Measurements from ENCODE around the gene LRRC43. TPM values are rescaled to one million over a fixed set of nuclear protein-coding genes. Genes with fewer than 3 reads are reported as not detected.

LRRC43 gene
- total RNA-seq, 1 experiment from 2014 or later = 0.22 TPM

DNA sequence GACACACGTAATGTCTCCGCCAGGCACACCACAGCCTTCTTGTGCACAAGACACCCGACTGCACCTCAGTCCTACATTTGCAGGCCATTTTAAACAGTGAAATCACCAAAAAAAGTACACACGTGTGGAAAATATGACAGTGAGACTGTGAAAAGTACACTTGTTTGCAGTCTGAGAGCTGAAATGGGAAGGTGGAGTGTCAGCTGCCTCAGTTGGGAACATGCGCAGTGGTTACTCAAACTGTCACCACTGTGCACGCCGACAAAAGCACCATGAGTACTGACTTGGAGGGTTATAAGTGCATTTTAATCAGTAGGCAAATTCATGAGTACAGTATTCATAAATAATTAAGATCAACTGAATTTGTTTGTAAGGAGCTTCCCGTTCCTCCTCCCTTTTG lies 67.6 kb downstream of the LRRC43 start:
- no peak for DNase-seq (ENCODE audit: low spot score)

More for the DNA sequence above, 67.6 kb downstream of the LRRC43 start:
- TF ChIP-seq TCF7 (CRISPR knock-in tag; IDR thresholded peaks at IDR 0.05; ENCODE audit: low read depth) (no peak), TEAD4 (CRISPR knock-in tag; IDR thresholded peaks at IDR 0.05) (no peak), GTF2I (CRISPR knock-in tag; conservative IDR thresholded peaks at IDR 0.05) (no peak), IRF2 (CRISPR knock-in tag; IDR thresholded peaks at IDR 0.05; ENCODE audit: borderline replicate concordance, low read depth) (no peak), TP53 (CRISPR knock-in tag; IDR thresholded peaks at IDR 0.05) (no peak), MXD4 (CRISPR knock-in tag; IDR thresholded peaks at IDR 0.05; ENCODE audit: borderline replicate concordance) (no peak), SP1 (CRISPR knock-in tag; conservative IDR thresholded peaks at IDR 0.05) (no peak), ZNF232 (CRISPR knock-in tag; IDR thresholded peaks at IDR 0.05) (no peak), NFATC4 (CRISPR knock-in tag; IDR thresholded peaks at IDR 0.05) (no peak), ATF1 (CRISPR knock-in tag; IDR thresholded peaks at IDR 0.05) (no peak), ZNF219 (CRISPR knock-in tag; IDR thresholded peaks at IDR 0.05; ENCODE audit: borderline replicate concordance) (no peak), CBFB (CRISPR knock-in tag; IDR thresholded peaks at IDR 0.05; ENCODE audit: low read depth) (no peak), ZNF138 (CRISPR knock-in tag; conservative IDR thresholded peaks at IDR 0.05) (no peak)
- TF ChIP-seq, protein P1, sequence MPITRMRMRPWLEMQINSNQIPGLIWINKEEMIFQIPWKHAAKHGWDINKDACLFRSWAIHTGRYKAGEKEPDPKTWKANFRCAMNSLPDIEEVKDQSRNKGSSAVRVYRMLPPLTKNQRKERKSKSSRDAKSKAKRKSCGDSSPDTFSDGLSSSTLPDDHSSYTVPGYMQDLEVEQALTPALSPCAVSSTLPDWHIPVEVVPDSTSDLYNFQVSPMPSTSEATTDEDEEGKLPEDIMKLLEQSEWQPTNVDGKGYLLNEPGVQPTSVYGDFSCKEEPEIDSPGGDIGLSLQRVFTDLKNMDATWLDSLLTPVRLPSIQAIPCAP (CRISPR knock-in tag; IDR thresholded peaks at IDR 0.05) = no peak
- TF ChIP-seq, protein P2, sequence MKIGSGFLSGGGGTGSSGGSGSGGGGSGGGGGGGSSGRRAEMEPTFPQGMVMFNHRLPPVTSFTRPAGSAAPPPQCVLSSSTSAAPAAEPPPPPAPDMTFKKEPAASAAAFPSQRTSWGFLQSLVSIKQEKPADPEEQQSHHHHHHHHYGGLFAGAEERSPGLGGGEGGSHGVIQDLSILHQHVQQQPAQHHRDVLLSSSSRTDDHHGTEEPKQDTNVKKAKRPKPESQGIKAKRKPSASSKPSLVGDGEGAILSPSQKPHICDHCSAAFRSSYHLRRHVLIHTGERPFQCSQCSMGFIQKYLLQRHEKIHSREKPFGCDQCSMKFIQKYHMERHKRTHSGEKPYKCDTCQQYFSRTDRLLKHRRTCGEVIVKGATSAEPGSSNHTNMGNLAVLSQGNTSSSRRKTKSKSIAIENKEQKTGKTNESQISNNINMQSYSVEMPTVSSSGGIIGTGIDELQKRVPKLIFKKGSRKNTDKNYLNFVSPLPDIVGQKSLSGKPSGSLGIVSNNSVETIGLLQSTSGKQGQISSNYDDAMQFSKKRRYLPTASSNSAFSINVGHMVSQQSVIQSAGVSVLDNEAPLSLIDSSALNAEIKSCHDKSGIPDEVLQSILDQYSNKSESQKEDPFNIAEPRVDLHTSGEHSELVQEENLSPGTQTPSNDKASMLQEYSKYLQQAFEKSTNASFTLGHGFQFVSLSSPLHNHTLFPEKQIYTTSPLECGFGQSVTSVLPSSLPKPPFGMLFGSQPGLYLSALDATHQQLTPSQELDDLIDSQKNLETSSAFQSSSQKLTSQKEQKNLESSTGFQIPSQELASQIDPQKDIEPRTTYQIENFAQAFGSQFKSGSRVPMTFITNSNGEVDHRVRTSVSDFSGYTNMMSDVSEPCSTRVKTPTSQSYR (CRISPR knock-in tag; IDR thresholded peaks at IDR 0.05) = no peak
- TF ChIP-seq, protein P3, sequence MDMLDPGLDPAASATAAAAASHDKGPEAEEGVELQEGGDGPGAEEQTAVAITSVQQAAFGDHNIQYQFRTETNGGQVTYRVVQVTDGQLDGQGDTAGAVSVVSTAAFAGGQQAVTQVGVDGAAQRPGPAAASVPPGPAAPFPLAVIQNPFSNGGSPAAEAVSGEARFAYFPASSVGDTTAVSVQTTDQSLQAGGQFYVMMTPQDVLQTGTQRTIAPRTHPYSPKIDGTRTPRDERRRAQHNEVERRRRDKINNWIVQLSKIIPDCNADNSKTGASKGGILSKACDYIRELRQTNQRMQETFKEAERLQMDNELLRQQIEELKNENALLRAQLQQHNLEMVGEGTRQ (CRISPR knock-in tag; IDR thresholded peaks at IDR 0.05) = no peak
- no peak overlapping the region for H3K27ac Mint-ChIP-seq
- H3K36me3 Mint-ChIP-seq = peaks cover 13% of the 10 kb centered on the region; the same call in 1 of the 2 replicates
- no peaks in the 10 kb centered on the region for H3K9me3 Mint-ChIP-seq
- no peak overlapping the region for H3K4me3 Mint-ChIP-seq
- ATAC-seq = no peak
- no peaks in the 10 kb centered on the region for H3K4me1 Mint-ChIP-seq
- ChIA-PET CTCF (no interaction called here), POLR2A (no interaction called here)
- no peaks in the 10 kb centered on the region for H3K27me3 Mint-ChIP-seq (ENCODE audit: low read depth)

Other genes with a start within 250 kb of the LRRC43 start
- 14.6 to 19.7 TPM (median 15.8 TPM) in 3 replicates for gene BCL7A, start 161.2 kb upstream of the LRRC43 start, total RNA-seq (2021)
- 40.5 to 49.4 TPM (median 44.4 TPM) in 3 replicates for gene MLXIP, start 104.4 kb upstream of the LRRC43 start, total RNA-seq (2021)
- gene IL31, start 8.9 kb upstream of the LRRC43 start, total RNA-seq (2021) = not detected in 3 replicates
- gene B3GNT4, start 20.6 kb downstream of the LRRC43 start, total RNA-seq (2021) = 1.6 to 2.0 TPM (median 1.6 TPM) in 3 replicates
- 57.3 to 62.4 TPM (median 61.7 TPM) in 3 replicates for gene DIABLO, start 42.9 kb downstream of the LRRC43 start, total RNA-seq (2021)
- gene VPS33A, start 83.4 kb downstream of the LRRC43 start, total RNA-seq (2021) = 34.1 to 37.6 TPM (median 35.3 TPM) in 3 replicates
- 21.3 to 24.9 TPM (median 21.5 TPM) in 3 replicates for gene CLIP1, start 239.5 kb downstream of the LRRC43 start, total RNA-seq (2021)